NCI-H82 treated with DMSO at 0.1 percent for 48 hours (cell line): Measurements from ENCODE around the gene ITGAD.

Experiments used
- DNase-seq: peaks from one replicate; lab custom pipeline; 2025; ENCODE audit not compliant: unreplicated experiment; lab: John Stamatoyannopoulos, UW

Gene ITGAD

GRCh38 chr16:31458844-31459686, 65.9 kb downstream of the ITGAD start, which contains the start of gene ARMC5:
TSS of gene ARMC5 (plus strand) at chr16:31459501. CDS start at chr16:31459525, 24 bp downstream.
- DNase-seq, result peak; percentile 88

- DNase-seq, result peak; percentile 96
Measured at GRCh38 chr16:31459687-31460581, 66.8 kb downstream of the ITGAD start.

- DNase-seq, result peak; percentile 5
Measured at GRCh38 chr16:31460582-31461002, 67.5 kb downstream of the ITGAD start.

- DNase-seq, result no peak
Measured at GRCh38 chr16:31461201-31461920, 68.2 kb downstream of the ITGAD start.

GRCh38 chr16:31461921-31462804, 69.0 kb downstream of the ITGAD start:
- no peak for DNase-seq

GRCh38 chr16:31464348-31464769, 71.2 kb downstream of the ITGAD start:
- no peak for DNase-seq

- DNase-seq, result no peak
Measured at GRCh38 chr16:31464781-31465260, 71.7 kb downstream of the ITGAD start.

- DNase-seq, result no peak
Measured at GRCh38 chr16:31465788-31466370, 72.7 kb downstream of the ITGAD start.

- DNase-seq, result no peak
Measured at GRCh38 chr16:31466381-31466841, 73.3 kb downstream of the ITGAD start.

- no peak for DNase-seq
Measured at GRCh38 chr16:31467151-31467773, 74.1 kb downstream of the ITGAD start.

GRCh38 chr16:31467858-31468257, 74.7 kb downstream of the ITGAD start:
- no peak for DNase-seq

GRCh38 chr16:31470615-31471014, 77.5 kb downstream of the ITGAD start:
- no peak for DNase-seq

- no peak for DNase-seq
Measured at GRCh38 chr16:31471241-31471874, 78.2 kb downstream of the ITGAD start.

- no peak for DNase-seq
Measured at GRCh38 chr16:31471875-31472708, 79.0 kb downstream of the ITGAD start, which contains the start of gene TGFB1I1. TSS of gene TGFB1I1 (plus strand) at chr16:31472152. CDS start at chr16:31472189, 37 bp downstream.

- no peak for DNase-seq
Measured at GRCh38 chr16:31472709-31473203, 79.6 kb downstream of the ITGAD start.

GRCh38 chr16:31473264-31473984, 80.3 kb downstream of the ITGAD start:
- no peak for DNase-seq
